ENCODE data around the gene ARHGEF11. TPM values are rescaled to one million over a fixed set of nuclear protein-coding genes. Genes with fewer than 3 reads are reported as not detected.
"Not testable (repeated sequence)": the region's sequence is repeated elsewhere in the genome, so short reads cannot be mapped to it uniquely, and the experiment has no call there.

The ARHGEF11 gene
- total RNA-seq, 1 donor from 2014 or later: 37.7 TPM

DNA sequence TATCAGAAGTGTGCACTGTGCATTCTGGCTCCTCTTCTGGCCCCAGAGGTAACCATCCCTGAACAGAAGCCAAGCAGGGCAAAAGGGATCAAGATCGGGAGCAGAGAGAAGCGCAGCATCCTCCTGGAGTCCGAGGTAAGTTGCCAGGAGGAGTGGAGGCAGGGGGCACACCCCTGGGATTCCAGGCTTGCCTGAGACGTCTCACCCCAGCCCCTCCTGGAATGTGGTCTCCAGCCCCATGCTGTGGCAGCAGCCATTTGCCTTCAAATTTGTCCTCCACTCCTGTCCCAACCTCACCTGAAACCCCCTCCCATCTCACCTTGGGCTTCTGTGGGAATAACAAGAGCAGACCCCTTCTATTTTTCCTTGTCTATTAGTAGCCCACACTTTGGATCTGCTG lies 115.1 kb downstream of the ARHGEF11 start:
- DNase-seq (ENCODE audit: low spot score): no peak

DNA sequence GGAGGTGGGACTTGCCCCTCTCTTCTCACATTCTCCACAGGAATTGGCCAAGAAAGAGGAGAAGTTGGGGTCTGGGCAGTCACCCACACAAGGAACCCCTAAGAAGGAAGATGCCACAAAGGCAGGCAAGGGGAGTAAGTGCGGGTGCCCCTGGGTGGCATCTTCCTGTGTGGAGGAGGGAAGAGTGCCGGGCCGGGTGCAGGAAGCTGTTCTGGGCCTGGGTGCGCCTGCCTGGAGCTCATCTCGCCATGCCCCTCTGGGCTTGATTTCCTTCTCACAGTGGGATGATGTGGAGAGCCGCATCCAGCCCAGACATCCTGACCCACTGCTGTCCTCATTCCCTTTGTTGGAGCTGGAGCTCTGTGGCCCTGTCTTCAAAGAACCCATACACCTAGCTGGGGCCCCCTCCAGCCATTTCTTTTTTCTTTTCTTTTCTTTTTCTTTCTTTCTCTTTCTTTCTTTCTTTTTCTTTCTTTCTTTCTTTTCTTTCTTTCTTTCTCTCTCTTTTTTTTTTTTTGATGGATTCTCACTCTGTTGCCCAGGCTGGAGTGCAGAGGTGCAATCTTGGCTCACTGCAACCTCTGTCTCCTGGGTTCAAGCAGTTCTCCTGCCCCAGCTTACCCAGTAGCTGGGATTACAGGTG lies 115.8 kb downstream of the ARHGEF11 start:
- no peak for DNase-seq (ENCODE audit: low spot score)

DNA sequence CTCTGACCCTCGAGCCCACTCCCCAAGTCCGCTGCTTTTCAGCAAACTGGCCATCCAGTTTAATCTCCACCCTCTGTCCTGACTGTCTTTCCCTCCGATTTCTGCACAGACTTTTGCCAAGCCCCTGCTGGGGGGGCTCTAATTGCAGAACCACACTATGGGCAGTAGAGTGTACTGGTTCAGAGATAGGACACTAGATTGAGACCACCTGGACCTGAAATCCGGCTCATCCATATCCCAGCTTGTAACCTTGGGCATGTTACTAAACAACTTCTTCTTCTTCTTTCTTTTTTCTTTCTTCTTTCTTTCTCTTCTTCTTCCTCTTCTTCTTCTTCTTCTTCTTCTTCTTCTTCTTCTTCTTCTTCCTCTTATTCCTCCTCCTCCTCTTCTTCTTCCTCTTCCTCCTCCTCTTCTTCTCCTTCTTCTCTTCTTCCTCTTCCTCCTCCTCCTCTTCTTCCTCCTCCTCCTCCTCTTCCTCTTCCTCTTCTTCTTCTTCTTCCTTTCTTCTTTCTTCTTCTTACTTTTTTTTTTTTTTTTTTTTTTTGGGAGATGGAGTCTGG lies 117.4 kb downstream of the ARHGEF11 start:
- no peak for DNase-seq (ENCODE audit: low spot score)

DNA sequence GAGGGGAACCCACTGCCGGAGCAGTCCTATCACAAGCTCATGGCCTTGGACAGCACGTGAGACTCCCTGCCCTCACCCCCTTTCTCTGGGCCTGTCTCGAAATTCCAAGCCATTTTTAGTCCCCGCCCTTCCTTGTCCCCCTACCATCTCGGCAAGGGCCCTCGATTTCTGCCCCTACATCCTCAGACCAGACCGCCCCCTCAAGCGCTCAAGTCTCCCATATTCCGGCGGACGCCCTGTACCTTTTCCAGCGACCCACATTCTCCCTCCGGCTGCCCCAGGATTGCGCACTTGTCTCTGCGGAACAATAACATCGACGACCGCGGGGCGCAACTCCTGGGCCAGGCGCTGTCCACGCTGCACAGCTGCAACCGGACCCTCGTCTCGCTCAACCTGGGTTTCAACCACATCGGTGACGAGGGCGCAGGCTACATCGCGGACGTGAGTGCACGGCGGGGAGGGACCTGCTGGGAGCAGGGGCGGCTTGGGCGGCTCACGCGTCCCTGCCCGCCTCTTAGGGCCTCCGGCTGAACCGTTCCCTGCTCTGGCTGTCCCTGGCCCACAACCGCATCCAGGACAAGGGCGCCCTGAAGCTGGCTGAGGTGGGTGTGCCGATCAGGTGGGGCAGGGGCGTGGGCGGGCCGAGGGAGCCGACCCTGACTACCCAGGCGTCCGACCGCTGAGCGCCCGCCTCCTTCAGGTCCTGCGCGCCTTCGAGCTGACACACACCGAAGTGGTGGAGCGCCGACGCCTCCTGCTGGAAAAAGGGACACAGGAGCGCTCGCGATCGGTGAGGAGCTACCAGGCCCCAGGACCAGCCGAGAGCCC lies 118.1 kb downstream of the ARHGEF11 start:
- no peak for DNase-seq (ENCODE audit: low spot score)

DNA sequence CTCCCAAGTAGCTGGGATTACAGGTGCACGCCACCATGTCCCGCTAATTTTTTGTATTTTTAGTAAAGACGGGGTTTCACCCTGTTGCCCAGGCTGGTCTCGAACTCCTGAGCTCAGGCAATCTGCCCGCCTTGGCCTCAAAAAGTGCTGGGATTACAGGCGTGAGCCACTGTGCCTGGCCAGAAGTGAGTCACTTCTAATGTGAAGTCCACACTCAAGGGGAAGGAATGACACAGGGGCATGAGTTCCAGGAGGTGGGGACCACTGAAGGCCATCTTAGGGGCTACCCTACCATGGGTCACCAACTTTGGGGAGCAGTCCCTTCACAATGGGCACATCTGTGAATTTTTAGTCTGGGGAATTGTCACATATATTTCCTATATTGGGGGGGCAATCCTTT lies 118.8 kb downstream of the ARHGEF11 start:
- not testable (repeated sequence) for DNase-seq (ENCODE audit: low spot score)

DNA sequence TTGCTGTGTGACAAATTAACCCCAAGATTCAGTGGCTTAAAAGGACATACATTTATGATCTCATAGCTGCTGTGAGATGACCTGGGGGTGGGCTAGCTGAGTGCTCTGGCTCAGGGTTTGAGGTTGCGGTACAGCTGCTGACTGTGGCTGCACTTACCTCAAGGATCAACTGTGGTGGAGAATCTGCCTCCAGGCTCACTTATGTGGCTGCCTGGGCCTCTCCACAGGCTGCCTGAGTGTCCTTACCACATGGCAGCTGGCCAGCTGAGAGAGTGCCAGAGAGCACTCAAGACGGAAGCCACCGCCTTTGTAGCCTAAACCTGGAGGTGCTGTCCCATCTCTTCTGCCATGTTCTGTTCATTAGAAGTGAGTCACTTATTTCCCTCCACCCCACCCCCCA lies 119.4 kb downstream of the ARHGEF11 start:
- no peak for DNase-seq (ENCODE audit: low spot score)

DNA sequence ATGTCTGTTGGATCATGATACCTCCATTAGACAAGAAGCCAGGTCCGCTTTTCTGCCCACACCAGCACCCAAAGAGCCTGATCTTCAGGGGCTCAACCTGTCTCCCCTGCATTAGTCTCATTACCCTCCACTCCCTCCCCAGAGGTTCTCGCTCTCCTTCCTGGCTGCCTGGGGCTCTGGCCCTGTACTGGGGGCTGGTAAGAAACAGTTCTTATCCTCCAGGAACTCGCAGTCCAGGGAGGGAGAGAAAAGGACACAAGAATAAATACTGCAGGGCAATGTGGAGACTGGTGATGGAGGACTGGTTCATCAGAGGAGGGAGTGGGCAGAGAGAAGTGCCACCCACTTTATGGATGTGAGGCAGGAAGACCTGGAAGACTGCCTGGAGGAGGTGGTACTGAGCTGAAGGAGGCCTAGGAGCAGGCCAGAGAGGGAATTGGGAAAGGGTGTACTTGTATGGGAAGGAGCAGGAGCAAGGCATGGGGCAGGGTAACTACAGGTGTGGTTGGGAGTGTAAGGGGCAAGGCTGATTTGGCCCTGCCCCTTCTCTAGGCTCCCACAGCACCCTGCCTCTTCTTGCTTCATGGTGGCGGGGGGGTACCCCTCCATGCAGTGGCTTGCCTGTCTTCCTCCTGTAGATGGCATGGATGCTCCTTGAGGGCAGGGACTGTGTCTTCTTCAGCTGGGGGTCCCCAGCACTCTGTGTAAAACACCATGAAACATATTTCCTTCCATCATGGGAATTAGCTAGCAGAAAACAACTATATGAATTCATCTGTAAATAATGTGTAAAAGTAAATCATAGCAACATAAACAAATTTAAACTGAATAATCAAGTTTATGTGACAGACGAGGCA lies 120.2 kb downstream of the ARHGEF11 start:
- DNase-seq (ENCODE audit: low spot score): no peak

DNA sequence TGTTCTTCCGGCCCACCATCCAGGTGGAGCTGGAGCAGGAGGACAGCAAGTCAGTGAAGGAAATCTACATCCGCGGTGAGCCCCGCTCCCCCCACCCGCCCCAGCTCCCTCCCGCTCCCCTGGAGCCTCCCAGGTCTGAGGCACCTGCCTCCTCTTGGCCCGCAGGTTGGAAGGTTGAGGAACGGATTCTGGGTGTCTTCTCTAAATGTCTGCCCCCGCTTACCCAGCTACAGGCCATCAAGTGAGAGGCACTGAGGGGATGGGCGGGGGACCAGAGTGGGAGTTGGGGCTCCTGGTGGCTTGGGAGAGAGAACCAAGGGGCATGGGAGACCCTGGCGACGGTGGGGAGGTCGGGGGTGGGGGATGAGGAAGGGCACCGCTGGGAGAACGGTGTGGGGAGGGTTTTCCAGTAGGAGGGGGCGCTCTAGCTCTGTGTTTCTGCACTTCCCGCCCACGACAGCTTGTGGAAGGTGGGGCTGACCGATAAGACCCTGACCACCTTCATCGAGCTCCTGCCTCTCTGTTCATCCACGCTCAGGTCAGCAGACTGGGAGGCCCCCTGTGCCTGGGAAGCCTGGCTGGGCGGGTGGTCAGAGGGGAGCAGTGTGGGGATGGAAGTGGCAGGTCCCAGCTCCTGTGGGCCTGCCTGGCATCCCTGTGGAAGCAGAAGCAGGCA lies 120.9 kb downstream of the ARHGEF11 start:
- DNase-seq (ENCODE audit: low spot score): no peak

DNA sequence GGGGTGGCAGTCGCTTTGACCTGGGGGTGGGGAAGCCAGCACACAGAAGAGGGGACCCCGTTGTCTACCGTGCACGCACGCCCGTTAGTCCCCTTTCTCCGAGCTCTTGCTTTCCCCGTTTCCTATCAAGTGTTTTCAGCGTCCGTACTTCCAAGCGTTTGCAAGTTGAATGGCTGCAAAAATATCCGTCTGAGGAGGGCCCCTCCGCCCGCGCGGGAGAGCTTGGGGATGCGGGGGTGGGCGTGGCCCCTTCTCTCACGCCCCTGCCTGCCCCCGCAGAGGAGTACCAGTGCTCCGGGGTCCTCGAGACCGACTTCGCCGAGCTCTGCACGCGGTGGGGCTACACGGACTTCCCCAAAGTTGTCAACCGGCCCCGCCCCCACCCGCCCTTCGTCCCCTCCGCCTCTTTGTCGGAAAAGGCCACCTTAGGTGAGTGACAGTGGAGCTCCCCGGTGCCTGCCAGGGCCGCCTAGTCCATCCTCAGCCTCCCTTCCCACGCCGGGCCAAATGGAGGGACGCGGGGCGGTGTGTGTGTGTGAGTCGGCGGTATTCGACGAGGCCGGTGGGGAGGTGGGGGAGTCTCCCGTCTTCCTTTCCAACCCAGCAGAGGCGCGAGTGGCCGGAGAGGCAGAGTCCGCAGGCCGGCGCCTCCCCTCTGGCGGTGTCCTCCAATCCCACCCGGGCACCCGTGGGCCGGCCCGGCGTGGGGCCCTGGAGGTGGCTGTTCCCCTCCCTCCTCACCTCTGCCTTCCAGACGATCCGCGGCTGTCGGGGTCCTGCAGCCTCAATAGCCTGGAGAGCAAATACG lies 121.7 kb downstream of the ARHGEF11 start:
- DNase-seq (ENCODE audit: low spot score): no peak

DNA sequence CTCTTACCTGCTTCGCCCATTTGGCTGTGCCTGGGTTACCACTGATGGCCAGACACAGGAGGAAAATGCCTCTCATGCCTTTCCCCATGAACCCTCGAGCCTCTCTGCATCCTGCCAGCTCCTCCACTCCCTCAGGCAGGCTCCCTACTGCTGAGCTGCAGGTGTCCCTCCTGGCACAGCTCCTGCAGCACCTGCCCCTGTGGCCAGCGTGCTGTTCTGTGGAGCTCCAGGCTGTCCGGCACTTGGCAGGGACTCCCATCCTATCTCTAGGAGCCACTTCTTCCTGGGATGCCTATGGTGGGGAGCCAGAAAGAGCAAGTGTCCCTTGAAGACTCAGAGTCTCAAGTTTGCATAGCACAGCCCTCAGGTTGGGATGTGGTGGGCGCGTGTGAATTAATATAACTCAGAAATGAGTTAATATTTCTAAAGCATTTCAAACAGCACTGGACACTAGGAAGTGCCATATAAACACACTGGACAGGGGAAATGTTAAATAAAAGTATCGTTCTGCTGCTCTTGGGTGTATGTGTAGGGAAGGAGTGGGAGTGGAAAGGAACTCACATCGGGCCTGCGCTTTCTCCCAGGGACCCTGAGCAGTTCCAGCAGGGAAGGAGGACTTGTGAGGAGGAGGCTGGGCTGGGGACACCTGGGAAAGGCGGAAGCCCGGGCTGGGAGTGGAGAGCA lies 122.4 kb downstream of the ARHGEF11 start:
- DNase-seq (ENCODE audit: low spot score): no peak

DNA sequence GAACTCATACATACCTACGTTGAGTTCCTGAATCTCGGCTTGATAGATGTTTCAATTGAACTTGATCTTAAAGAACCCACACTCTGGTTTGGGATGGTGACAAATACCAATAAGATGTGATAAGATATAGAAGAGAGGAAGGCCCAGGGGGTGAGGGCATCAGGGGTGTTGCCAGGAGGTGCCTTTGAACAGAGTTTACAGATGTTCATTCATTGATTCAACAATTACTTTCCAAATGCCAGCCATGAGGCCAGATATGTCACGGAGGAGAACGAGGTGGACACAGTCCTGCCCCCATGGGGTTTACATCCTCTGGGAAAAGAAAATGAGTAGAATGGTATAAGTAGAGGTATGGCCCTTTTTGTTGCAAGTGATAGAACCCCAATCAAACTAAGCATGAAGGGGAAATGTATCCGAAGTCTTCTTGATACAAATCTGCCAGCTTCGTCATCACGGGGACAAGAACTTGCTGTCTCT lies 124.5 kb downstream of the ARHGEF11 start:
- no peak for DNase-seq (ENCODE audit: low spot score)

DNA sequence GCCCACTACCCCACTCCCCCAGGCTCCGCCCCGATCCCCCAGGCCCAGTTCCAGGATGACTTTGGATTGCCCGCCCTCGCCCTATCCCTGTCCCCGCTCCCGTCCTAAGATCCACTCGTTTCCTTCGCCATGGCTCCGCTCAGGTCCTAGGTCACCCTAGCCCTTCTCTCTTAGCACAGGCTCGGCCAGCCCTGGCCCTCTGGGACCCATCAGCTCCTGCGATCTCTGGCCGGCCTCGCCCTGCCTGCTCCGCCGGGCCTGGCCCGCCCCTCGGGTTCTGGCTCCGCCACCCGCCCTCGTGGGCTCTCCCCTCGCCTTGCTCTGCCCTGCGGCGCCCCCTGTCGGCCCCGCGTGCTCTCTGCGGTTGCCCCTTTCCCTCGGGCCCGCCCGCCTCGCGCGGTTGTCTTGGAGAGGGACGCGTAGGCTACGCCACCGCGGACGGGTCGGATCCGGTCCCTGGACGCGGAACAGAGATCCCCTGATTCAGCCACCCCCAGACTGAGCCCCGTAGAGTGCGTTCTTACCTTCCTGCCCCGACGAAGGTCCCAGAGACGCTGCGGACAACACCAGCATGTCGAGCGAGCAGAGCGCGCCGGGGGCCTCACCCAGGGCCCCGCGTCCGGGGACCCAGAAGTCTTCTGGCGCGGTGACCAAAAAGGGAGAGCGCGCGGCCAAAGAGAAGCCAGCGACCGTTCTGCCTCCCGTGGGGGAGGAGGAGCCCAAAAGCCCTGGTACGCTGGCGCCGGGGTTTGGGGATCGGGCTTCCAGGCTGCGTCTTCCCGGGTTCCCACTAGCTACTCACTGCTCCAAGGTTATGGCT lies 125.1 kb downstream of the ARHGEF11 start, which contains the start of gene LRRC71:
LRRC71 (plus strand) TSS at position 400 of the 820 bp plus-strand sequence; CDS start at position 572, 172 bp downstream.
- peak; percentile 95 for DNase-seq (ENCODE audit: low spot score)

DNA sequence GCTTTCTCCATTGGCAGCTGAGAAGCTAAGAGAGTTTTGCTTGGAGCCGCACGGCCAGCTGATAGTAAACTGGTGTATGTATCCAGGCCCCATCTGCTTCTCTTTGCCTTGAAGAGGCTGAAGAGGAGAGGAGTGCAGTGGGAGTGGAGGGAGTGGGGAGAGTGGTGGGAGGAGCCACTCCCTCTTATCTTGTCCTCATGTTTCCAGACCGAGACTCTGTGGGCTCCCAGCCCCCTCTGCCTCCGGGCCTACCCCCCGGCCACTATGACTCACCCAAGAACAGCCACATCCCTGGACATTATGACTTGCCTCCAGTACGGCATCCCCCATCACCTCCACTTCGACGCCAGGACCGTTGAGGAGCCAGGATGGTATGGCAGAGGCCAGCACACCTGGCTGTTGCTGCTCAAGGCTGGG lies 131.1 kb downstream of the ARHGEF11 start:
- no peak for DNase-seq (ENCODE audit: low spot score)

DNA sequence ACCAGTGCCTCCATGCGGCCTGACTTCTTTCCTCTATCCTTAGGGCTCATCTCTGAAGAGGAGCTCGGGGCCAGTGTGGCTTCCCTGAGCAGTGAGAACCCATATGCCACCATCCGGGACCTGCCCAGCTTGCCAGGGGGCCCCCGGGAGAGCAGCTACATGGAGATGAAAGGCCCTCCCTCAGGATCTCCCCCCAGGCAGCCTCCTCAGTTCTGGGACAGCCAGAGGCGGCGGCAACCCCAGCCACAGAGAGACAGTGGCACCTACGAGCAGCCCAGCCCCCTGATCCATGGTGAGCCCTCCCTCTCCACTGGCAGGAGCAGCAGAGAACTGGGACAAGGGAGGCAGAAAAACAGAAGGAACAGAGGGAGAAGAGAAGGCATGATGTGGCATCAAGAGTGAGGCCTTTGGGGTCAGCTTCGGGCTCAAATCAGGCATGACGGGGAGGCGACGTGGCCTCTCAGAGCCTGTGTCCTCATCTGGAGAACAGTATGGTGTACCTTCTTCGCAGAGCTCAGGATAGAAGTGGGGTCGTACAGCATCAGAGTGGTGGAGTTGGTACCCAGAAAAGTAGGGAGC lies 131.6 kb downstream of the ARHGEF11 start:
- no peak for DNase-seq (ENCODE audit: low spot score)

DNA sequence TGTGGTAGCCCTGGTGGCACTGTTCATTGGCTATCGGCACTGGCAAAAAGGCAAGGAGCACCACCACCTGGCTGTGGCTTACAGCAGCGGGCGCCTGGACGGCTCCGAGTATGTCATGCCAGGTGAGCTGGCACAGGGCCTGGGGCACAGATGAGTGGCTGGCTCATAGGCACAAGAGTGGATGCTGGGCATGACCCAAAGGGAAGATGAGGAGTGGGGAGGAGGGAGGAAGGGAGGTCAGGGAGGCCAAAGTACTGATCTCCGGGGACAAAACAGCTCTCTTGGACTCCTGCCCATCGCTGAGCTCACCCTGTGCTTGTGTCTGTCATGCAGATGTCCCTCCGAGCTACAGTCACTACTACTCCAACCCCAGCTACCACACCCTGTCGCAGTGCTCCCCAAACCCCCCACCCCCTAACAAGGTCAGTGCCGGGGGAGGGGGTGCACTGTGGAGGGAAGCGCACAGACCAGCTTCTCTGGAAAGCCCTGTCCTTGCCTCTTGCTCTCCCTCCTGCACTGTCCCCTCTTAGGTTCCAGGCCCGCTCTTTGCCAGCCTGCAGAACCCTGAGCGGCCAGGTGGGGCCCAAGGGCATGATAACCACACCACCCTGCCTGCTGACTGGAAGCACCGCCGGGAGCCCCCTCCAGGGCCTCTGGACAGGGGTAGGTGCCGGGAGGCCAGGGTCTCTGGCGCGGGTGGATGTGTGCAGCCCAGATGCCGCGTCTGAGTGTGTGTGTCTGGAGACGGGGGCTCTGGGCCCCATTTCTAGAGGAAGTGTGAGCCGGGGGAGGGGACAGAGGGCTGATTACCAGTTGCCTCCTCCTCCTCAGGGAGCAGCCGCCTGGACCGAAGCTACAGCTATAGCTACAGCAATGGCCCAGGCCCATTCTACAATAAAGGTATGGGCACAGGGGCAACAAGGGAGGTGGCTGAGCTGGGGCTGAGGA lies 132.4 kb downstream of the ARHGEF11 start:
- DNase-seq (ENCODE audit: low spot score): no peak

DNA sequence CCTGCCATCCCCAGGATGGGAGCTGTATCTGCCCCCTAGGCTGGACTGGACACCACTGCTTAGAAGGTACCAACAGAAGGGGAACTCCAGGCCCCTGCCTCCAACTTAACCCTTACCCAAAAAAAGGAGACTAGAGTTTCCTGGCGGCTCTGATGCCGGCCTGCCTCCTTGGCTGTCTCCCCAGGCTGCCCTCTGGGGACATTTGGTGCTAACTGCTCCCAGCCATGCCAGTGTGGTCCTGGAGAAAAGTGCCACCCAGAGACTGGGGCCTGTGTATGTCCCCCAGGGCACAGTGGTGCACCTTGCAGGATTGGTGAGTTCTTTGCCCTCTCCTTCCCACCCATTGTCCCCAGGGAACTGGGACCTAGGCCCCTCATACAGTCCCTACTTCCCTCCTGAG lies 133.2 kb downstream of the ARHGEF11 start:
- no peak for DNase-seq (ENCODE audit: low spot score)

Data from mesenteric fat pad (tissue), 1 donor.